AG04450 (cell line): ENCODE data around the gene C22orf42. TPM values are rescaled to one million over a fixed set of nuclear protein-coding genes. Genes with fewer than 3 reads are reported as not detected.
"Not testable (repeated sequence)": the region's sequence is repeated elsewhere in the genome, so short reads cannot be mapped to it uniquely, and the experiment has no call there.

Experiments
- CTCF ChIA-PET: fragments of 300-600, 350-600 bp; formaldehyde crosslinking; extraction: SDS; loops from one replicate; lab custom pipeline; 2022; ENCODE audit warnings: antibody characterized with exemption, inconsistent platforms; lab: Charles Lee
- POLR2A ChIA-PET: fragments of 350-600 bp; formaldehyde crosslinking; extraction: SDS; loops from one replicate; lab custom pipeline; 2021; ENCODE audit warnings: antibody characterized with exemption, inconsistent platforms; lab: Yijun Ruan, JAX
- DNase-seq: peaks from one replicate; pipeline ENCODE4 v3.0.0-alpha.2; 2011; ENCODE audit warnings: low read depth, low spot score
- H3K27ac ChIP-seq: one replicate; pipeline ENCODE4 v1.5.1; 2012; ENCODE audit warnings: low read depth, low read length, control low read depth
- H3K27me3 ChIP-seq: one replicate; pipeline ENCODE4 v1.6.0; 2012; ENCODE audit warnings: low read length; ENCODE audit not compliant: control insufficient read depth, insufficient read depth
- H3K4me3 ChIP-seq: 2 replicates; pipeline ENCODE4 v1.5.1; 2011; ENCODE audit warnings: mild to moderate bottlenecking, low read depth, low read length, control low read depth
- H3K9me3 ChIP-seq: 2 replicates; pipeline ENCODE4 v1.5.1; 2012; ENCODE audit warnings: low read length; ENCODE audit not compliant: control insufficient read depth, insufficient read depth
- CTCF ChIP-seq: IDR thresholded peaks from 2 replicates; pipeline ENCODE4 v1.5.1; 2011; ENCODE audit warnings: low read depth, low read length, control low read depth, inconsistent platforms
- polyA plus RNA-seq: library from polyadenylated mRNA; depleted of rRNA; stranded (reverse); fragments of >200 nt; gene quantifications from 2 replicates; pipeline ENCODE4 v1.2.3, GENCODE V29; 2011

The C22orf42 gene
- polyA plus RNA-seq, 1 experiment, result not detected

DNA sequence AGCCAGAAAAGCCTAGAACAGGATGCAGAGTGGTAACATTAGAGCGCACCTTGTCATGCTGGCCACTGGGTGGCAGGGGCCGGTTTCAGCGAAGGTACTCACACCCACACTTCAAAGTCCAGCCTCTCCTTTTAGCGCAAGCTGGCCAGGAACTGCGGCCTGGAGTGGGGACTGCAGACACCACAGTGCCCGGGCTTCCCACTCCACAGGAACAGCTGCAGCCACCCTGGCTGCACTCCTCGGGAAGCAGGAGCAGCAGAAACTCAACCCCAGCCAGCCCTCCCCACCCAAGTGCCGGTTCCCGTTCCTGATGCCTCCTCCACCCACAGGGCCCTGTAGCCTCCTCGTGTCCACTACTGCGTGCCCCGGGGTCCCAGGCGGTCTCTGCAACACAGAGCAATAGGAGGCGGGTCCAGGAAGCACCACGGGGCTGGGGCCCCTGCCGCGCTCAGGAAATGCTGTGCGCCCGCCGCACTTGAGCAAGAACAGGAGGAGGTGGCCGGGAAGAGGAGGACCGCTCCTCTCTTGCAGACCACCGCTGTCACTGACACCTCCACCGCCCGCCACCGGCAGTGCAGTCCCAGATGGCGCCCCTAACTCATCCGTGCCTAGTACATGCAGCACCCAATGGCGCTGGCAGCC is 43.6 kb upstream of the C22orf42 start:
- H3K27ac ChIP-seq, result no peak overlapping the region
- ChIA-PET POLR2A (no interaction called here), CTCF (interaction anchor here (0.6 to 1.1 kb wide), 5 partner anchors 9 to 267 kb away, joined by 3 read pairs; no protein-coding TSS in a partner anchor)
- H3K9me3 ChIP-seq, result peaks cover 8% of the 10 kb centered on the region; the same call in 1 of the 2 replicates
- H3K4me3 ChIP-seq, result no peak overlapping the region
- TF ChIP-seq CTCF, result peak; percentile 37
- no peaks in the 10 kb centered on the region for H3K27me3 ChIP-seq
- DNase-seq, result no peak

DNA sequence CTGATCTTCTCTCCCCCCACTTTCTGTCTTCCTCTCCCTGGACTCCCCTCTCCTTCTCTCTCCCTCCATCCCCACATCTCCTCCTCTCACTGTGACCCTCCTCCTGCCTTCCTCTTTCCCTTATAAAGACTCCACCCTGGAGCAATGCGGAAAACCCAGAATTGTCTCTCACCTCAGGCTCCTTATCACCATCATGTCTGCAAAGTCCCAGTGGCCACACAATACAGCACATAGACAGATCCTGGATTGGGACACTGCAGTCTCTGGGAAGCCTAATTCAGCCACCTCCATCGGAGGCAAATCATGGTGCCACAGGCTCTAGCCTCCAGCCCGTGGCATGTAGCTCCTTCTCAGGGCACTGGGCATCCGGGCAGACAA is 43.0 kb upstream of the C22orf42 start:
- Histone ChIP-seq H3K27me3 (no peaks in the 10 kb centered on the region), H3K9me3 (peaks cover 8% of the 10 kb centered on the region; the same call in 1 of the 2 replicates), H3K4me3 (no peak overlapping the region), H3K27ac (no peak overlapping the region)
- no peak for DNase-seq
- POLR2A ChIA-PET, result no interaction called here
- TF ChIP-seq CTCF, result no peak
- CTCF ChIA-PET, result interaction anchor here (0.6 to 1.1 kb wide), 5 partner anchors 9 to 267 kb away, joined by 3 read pairs; no protein-coding TSS in a partner anchor

DNA sequence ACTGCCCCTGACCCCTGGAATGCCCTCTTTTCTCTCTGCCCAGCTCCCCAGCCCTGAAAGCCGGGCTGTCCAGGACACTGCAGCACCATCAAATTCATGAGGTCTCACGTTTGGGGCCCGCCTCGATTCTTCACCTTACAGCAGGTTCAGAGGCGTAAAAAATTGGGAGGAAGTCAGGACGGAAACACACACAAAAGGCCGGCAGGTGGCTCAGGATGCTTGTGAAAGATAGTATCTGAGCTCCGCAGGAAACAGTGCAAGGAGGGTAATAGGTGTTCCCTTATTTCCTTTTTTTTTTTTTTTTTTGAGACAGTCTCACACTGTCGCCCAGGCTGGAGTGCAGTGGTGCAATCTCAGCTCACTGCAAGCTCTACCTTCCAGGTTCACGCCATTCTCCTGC is 41.6 kb upstream of the C22orf42 start:
- no peak for TF ChIP-seq CTCF
- no peaks in the 10 kb centered on the region for H3K27me3 ChIP-seq
- POLR2A ChIA-PET, result no interaction called here
- CTCF ChIA-PET, result no interaction called here
- no peak for DNase-seq
- no peak overlapping the region for H3K4me3 ChIP-seq
- peaks cover 8% of the 10 kb centered on the region; the same call in 1 of the 2 replicates for H3K9me3 ChIP-seq
- no peak overlapping the region for H3K27ac ChIP-seq

GRCh38 chr22:32199961-32200360 is 40.9 kb upstream of the C22orf42 start:
- POLR2A ChIA-PET, result no interaction called here
- CTCF ChIA-PET, result no interaction called here
- no peaks in the 10 kb centered on the region for H3K27me3 ChIP-seq
- no peak overlapping the region for H3K27ac ChIP-seq
- no peak overlapping the region for H3K4me3 ChIP-seq
- no peak for TF ChIP-seq CTCF
- DNase-seq, result no peak
- peaks cover 6% of the 10 kb centered on the region; the same call in 1 of the 2 replicates for H3K9me3 ChIP-seq

GRCh38 chr22:32199341-32199740 is 40.2 kb upstream of the C22orf42 start:
- no peak for DNase-seq
- Histone ChIP-seq H3K9me3 (peaks cover 3% of the 10 kb centered on the region; the same call in 1 of the 2 replicates), H3K27me3 (no peaks in the 10 kb centered on the region), H3K4me3 (no peak overlapping the region), H3K27ac (no peak overlapping the region)
- TF ChIP-seq CTCF, result no peak
- CTCF ChIA-PET, result interaction anchor here (0.9 kb wide), 1 partner anchor 8 kb away, joined by 3 read pairs; no protein-coding TSS in a partner anchor
- POLR2A ChIA-PET, result no interaction called here

GRCh38 chr22:32197553-32198226 is 38.6 kb upstream of the C22orf42 start:
- CTCF ChIA-PET, result not testable (repeated sequence)

GRCh38 chr22:32195900-32196299 is 36.8 kb upstream of the C22orf42 start:
- H3K27me3 ChIP-seq, H3K27ac ChIP-seq, H3K9me3 ChIP-seq, CTCF ChIA-PET, H3K4me3 ChIP-seq, DNase-seq, POLR2A ChIA-PET: not testable (repeated sequence)

More at GRCh38 chr22:32197553-32198226, 38.6 kb upstream of the C22orf42 start:
- POLR2A ChIA-PET, H3K9me3 ChIP-seq, H3K4me3 ChIP-seq, H3K27ac ChIP-seq, DNase-seq, H3K27me3 ChIP-seq: not testable (repeated sequence)
